ENCODE results near the gene PNCK. TPM values are rescaled to one million over a fixed set of nuclear protein-coding genes. Genes with fewer than 3 reads are reported as not detected.

PNCK gene
- total RNA-seq, 3 donors from 2014 or later, result 4.6 to 63.0 (median 5.5) TPM

- no peak overlapping the region for H3K4me3 ChIP-seq
- peak; percentile 76 to 85 (median 82) for DNase-seq
- peak; percentile 90 for ATAC-seq
- peak; percentile 46 for TF ChIP-seq CTCF (IDR thresholded peaks at IDR 0.05)
- no peaks in the 10 kb centered on the region for H3K9me3 ChIP-seq
- H3K4me1 ChIP-seq (ENCODE audit: low read depth), result no peaks in the 10 kb centered on the region
- intact Hi-C loops (cut with DNase I, micrococcal nuclease), result loop anchor here in 1 of 2 donors (10.0 kb wide), 1 partner anchor 113 kb away; no protein-coding TSS in a partner anchor
- no peaks in the 10 kb centered on the region for H3K36me3 ChIP-seq (ENCODE audit: low read depth)
Observed at GRCh38 chrX:153667956-153668396, 5.6 kb downstream of the PNCK start.

GRCh38 chrX:153667281-153667955, 6.2 kb downstream of the PNCK start:
- ATAC-seq, result no peak
- TF ChIP-seq CTCF (IDR thresholded peaks at IDR 0.05), result no peak
- Histone ChIP-seq H3K9me3 (no peaks in the 10 kb centered on the region), H3K36me3 (ENCODE audit: low read depth) (no peaks in the 10 kb centered on the region), H3K4me3 (no peak overlapping the region), H3K4me1 (ENCODE audit: low read depth) (no peaks in the 10 kb centered on the region)
- DNase-seq, result no peak
- intact Hi-C loops (cut with DNase I, micrococcal nuclease), result loop anchor here in 1 of 2 donors (10.0 kb wide), 1 partner anchor 113 kb away; no protein-coding TSS in a partner anchor

- TF ChIP-seq CTCF (IDR thresholded peaks at IDR 0.05), result no peak
- ATAC-seq, result no peak
- no peak for DNase-seq
- no peaks in the 10 kb centered on the region for H3K9me3 ChIP-seq
- H3K36me3 ChIP-seq (ENCODE audit: low read depth), result no peaks in the 10 kb centered on the region
- intact Hi-C loops (cut with DNase I, micrococcal nuclease), result loop anchor here in 1 of 2 donors (10.0 kb wide), 1 partner anchor 111 kb away; no protein-coding TSS in a partner anchor
- H3K4me1 ChIP-seq (ENCODE audit: low read depth), result no peaks in the 10 kb centered on the region
- no peak overlapping the region for H3K4me3 ChIP-seq
Observed at GRCh38 chrX:153665726-153666306, 7.8 kb downstream of the PNCK start.

GRCh38 chrX:153662266-153662665, 11.3 kb downstream of the PNCK start:
- TF ChIP-seq CTCF (IDR thresholded peaks at IDR 0.05), result no peak
- intact Hi-C loops (cut with DNase I, micrococcal nuclease), result loop anchor here in 1 of 2 donors (10.0 kb wide), 1 partner anchor 107 kb away; no protein-coding TSS in a partner anchor
- H3K4me3 ChIP-seq, result no peak overlapping the region
- DNase-seq, result peak; percentile 56 to 82 (median 77)
- no peaks in the 10 kb centered on the region for H3K36me3 ChIP-seq (ENCODE audit: low read depth)
- peak; percentile 42 for ATAC-seq
- no peaks in the 10 kb centered on the region for H3K4me1 ChIP-seq (ENCODE audit: low read depth)
- no peaks in the 10 kb centered on the region for H3K9me3 ChIP-seq

- H3K9me3 ChIP-seq, result no peaks in the 10 kb centered on the region
- H3K36me3 ChIP-seq (ENCODE audit: low read depth), result no peaks in the 10 kb centered on the region
- no peak overlapping the region for H3K4me3 ChIP-seq
- no peak for TF ChIP-seq CTCF (IDR thresholded peaks at IDR 0.05)
- H3K4me1 ChIP-seq (ENCODE audit: low read depth), result no peaks in the 10 kb centered on the region
- ATAC-seq (no peak), DNase-seq (no peak)
- intact Hi-C loops (cut with DNase I, micrococcal nuclease), result no loop called here
Observed at GRCh38 chrX:153659268-153659667, 14.3 kb downstream of the PNCK start.

Data from mucosa of descending colon (tissue), 3 donors.